GM19467 (cell line): ENCODE measurements around the gene PRRT4.

Source experiments
- ATAC-seq: cut with Tn5 transposase; IDR thresholded peaks from one replicate; pipeline ENCODE4 v1.9.1; 2021; ENCODE audit warnings: mild to moderate bottlenecking, moderate library complexity; ENCODE audit not compliant: unreplicated experiment

PRRT4 gene

DNA sequence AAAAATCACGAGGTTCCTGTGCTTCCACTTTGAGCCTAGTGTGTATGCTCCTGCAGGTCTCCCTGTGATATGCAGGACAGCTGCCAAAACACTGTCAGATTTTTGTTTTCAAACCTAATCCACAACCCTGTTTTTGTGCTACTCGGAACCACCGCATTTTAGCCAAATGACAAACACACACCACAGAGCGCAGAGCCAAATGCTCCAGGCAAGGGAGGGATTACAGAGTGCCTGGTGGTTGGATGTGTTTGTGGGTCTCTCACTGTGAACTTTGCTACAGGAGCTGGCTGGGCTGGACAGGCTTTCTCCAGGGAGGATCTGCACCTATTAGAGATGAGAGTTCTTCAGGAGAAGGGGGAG, 12.0 kb downstream of the PRRT4 start:
- ATAC-seq = no peak

DNA sequence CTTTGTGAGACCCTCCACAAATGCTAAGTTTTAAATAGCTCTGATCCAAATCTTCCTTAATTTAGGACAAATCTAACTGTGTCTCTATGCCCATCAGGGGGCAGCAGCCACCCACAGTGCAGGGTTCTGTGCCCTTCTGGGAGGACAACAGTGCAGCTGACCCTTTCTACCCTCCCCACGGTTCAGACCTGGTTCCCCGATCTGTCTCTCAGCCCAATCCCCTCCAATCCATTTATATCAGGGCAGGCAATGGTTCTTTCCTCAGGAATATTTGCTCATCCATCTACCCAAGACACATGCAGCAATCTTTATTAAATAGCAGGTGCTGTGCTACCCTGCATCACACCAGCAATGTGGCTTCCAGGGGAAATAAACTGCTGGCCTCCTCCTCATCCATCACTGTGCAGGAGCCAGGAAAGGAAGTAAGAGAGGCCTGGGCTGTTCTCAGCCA, 13.8 kb downstream of the PRRT4 start:
- ATAC-seq = no peak

DNA sequence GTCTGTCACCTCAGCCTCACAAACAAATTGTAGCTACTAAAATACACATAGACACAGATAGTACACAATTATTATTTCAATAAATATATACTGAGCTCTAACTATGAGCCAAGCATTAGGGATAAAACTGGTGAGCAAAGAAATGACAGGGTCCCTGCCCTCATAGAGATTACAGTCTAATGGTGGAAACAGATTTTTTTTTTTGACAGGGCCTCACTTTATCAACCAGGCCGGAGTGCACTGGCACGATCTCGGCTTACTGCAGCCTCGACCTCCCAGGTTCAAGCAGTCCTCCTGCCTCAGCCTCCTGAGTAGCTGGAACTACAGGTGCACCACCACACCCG, 17.1 kb downstream of the PRRT4 start:
- ATAC-seq = no peak

GRCh38 chr7:128343554-128344430, 17.7 kb downstream of the PRRT4 start, which contains the start of gene RBM28:
RBM28 (minus strand) TSS chr7:128343908; CDS start chr7:128343793, 115 bp downstream.
- ATAC-seq = peak; percentile 88

DNA sequence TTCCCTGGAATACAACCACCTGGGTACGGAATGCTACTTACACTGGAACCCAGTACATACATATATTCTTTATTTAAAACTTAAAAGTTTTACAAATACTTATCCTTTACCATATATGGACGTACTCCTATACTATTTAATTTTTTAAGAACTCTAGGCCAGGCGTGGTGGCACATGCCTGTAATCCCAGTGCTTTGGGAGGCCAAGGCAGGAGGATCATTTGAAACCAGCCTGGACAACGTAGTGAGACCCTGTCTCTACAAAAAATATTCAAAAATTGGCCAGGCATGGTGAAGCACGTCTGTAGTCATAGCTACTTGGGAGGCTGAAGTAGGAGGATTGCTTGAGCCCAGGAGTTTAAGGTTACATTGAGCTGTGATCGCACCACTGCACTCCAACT, 19.8 kb downstream of the PRRT4 start:
- no peak for ATAC-seq

GRCh38 chr7:128335730-128336129, 25.8 kb downstream of the PRRT4 start:
- no peak for ATAC-seq

DNA sequence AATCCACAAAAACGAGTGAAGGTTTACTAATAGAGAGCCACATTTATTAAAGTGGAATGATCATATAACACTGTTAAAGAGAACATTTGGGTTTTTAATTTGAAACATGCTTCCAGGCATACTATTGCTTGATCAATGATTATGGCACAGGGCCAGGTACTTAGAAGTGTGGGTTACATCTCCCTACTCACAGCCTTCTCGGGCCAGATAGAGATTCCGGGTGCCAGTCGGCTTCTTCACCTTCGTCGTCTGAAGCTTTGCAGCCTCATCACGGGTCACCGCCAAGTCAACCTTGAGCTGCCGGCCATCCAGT, 37.2 kb downstream of the PRRT4 start:
- no peak for ATAC-seq

- ATAC-seq = no peak
Observed at GRCh38 chr7:128323459-128324367, 37.8 kb downstream of the PRRT4 start.

- ATAC-seq = no peak
Observed at GRCh38 chr7:128323040-128323439, 38.5 kb downstream of the PRRT4 start.

GRCh38 chr7:128322040-128322643, 39.3 kb downstream of the PRRT4 start:
- ATAC-seq = no peak

DNA sequence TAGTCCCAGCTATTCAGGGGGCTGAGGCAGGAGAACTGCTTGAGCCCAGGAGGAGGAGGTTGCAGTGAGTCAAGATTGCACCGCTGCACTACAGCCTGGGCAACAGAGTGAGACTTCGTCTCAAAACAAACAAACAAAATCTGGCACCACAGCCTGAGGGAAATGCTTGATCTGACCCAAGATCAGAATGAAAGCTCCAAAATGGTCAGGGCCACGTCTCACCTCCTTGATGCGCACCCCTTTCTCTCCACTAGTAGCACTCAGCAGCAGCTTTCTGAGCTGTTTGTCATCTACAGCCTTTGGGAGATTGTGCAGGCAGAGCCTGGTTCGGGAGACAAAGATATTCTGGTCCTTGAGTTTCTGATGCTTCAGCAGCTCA, 40.5 kb downstream of the PRRT4 start:
- ATAC-seq = no peak

- no peak for ATAC-seq
Observed at GRCh38 chr7:128318691-128319090, 42.8 kb downstream of the PRRT4 start.

GRCh38 chr7:128311013-128311412, 50.5 kb downstream of the PRRT4 start:
- no peak for ATAC-seq

DNA sequence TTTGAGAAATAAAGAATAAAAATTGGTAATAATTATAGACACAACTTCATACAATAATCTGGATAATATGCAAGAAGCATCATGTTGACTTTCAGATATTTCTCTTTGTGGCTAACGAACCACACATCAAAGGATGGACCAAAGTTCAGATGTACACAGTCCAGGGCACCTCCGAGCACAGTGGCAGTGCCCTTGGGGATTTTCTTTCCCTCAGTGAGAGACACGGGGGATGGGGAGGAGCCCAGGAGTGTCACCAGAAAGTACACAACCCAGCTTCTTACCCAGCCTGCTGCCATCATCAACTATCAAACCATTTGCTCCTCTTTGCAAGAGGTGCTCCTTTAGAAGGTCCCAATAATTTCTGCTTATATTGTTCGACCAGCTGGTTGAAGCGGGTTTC, 51.0 kb downstream of the PRRT4 start:
- ATAC-seq = no peak

- no peak for ATAC-seq
Observed at GRCh38 chr7:128309976-128310375, 51.5 kb downstream of the PRRT4 start.

DNA sequence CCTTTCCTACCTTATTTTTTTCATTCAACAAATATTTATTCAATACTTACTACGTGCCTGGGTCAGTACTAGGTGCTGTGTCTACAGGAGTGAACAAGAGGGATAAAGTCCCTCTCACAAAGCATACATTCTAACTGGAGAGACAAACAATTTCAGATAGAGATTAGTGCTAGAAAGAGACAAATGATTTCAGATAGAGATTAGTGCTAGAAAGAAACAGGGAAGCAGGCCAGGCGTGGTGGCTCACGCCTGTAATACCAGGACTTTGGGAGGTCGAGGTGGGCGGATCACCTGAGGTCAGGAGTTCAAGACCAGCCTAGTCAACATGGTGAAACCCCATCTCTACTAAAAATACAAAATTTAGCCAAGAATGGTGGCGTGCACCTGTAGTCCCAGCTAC, 52.4 kb downstream of the PRRT4 start:
- ATAC-seq = no peak

DNA sequence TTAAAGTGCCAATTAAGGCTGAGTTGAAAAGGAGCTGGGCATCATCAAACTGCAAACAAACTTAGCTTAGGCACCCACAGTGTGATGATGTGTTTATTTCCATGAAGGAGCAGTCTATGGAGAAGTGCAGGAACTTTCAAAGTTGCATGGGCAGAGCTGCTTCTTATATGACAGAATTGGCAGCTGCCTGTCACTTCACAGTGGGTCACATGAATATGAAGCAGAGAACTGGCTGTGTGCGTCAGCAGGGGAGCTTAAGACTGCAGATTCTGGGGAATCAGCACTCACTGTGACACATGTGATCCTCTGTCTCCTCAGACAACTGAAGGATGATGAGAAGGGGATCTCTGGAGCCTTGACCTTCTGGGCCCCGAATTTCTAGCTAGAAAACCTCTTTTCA, 54.4 kb downstream of the PRRT4 start:
- no peak for ATAC-seq

DNA sequence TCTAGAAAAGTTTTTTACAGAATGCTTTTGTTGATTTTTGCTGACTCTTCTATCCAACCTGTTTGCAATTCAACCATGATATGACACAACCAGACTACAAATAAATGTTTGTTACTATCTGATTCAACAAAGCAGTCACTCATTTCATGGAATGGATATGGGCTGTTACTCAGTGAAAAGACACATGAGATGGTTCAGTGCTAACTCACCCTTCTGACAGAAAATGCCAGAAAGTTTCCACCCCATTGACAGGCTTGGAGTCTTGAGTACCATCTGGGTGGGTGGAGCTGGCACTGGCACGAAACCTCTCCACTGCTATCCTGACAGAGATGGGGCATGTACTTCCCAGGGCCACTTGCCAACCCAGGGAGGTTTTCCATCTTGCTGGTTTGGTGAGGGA, 57.3 kb downstream of the PRRT4 start:
- no peak for ATAC-seq

GRCh38 chr7:128303643-128304042, 57.8 kb downstream of the PRRT4 start:
- no peak for ATAC-seq

DNA sequence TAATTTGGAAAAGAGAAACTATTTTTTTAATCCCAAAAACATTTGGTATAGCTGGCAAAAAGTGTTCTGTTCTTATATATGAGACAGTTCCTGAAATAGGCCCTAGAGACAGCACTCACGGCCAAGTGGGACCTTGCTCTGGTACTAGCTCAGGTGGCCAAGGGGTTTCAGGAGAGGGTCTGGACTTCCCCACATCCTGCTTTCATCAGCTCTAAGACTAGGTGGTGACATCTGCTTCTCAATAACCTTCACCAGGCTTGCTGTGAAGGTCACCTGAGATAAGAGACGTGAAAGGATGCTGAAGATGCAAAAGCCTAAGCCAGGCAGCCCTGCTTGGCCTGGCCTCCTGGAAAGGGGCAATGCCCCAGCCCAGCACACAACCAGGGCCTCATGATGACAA, 58.4 kb downstream of the PRRT4 start:
- ATAC-seq = no peak

DNA sequence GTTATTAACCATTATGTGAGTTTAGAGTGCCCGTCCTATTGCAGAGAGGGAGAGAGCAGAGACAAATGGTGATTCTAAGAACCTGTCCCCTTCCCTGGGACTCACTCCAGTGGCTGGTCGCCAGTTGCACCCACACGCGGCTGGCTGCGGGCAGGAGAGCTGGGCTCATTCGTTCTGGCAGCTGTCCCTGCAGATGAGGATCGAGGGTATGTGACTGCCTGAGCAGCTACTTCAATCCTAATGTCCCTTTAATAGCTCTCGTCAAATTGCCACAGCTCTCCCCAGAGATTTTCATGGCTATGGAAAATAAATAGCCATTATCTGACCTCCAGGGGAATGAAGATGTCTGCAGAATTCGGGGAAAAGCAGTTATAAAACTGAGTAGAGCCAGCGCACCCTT, 59.4 kb downstream of the PRRT4 start:
- no peak for ATAC-seq
